ENCODE results near the gene SCUBE1.
A peak's percentile ranks its signal among the peaks of the same experiment; 100 is the strongest.

Gene SCUBE1

DNA sequence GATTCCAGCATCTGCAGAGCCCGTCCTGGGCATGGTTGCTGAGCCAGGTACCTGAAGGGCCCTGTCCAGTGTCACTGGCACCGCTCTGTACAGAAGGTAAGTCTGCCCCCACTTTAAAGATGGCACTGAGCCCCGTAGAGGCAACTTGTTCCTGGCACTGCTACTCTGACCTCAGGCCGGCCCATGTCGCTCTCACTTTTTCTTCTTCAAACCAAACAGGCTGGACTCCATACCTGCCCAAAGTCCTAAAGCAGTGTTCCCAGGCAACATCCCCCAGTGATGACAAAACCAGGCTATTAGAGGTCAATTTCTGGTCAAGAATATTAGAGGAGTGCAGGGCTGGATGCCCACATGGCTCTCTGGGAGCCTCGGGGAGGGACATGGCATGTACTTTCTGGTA is 109.6 kb downstream of the SCUBE1 start:
- DNase-seq, result no peak

DNA sequence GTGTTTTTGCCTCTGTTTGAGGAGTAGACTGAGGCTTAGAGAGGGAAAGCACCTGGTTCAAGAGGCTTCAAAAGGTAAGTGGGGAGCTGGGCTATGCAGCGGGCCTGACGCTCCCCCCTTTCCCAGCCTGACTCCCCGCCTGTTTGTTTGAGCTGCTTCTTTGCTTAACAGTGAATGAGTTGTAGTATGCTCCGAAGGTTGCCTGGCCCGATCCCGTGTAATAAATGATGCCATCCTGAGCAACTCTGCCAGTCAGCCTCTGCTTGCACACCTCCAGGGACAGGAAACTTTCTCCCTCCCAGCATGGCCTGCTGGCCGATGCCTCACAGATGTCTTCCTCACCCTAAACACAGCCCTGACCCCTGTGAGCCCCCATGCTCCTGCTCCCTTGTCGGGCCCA is 110.7 kb downstream of the SCUBE1 start:
- DNase-seq, result no peak

DNA sequence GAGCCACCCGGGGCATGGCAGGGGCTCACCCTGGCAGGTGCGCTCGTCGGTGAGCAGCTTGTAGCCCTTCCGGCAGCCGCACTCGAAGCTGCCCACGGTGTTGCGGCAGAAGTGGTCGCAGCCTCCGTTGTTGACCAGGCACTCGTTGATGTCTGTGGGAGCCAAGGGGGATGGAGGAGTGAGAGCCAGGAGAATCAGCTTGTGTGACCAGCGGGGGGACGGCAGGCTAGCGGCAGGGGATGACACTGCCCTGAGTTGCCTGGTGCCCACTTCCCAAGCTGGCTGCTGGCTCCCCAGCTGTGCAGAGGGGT is 111.5 kb downstream of the SCUBE1 start:
- no peak for DNase-seq

GRCh38 chr22:43230971-43231723 is 112.0 kb downstream of the SCUBE1 start:
- DNase-seq, result peak; percentile 68

- no peak for DNase-seq
Observed at GRCh38 chr22:43230571-43230970, 112.6 kb downstream of the SCUBE1 start.

DNA sequence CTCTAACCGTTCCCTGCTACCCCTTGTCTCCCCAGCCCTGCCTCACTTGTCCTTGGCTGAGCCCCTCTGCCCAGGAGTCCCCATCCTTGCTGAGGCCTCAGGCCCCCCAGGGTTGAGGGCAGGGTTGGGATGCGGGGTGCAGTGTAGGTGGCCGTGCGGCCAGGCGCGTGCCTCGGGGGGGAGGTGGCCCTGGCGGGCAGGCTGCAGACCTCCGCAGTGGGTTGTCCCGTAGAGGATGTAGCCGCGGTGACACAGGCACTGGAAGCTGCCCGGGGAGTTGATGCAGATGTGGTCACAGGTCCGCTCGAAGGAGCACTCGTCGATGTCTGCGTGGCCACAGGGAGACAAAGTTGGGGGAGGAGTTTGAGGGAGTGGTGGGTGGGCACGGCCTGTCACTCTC is 114.3 kb downstream of the SCUBE1 start:
- DNase-seq, result no peak

- DNase-seq, result no peak
Observed at GRCh38 chr22:43228330-43228729, 114.8 kb downstream of the SCUBE1 start.

- DNase-seq, result no peak
Observed at GRCh38 chr22:43227239-43227630, 115.9 kb downstream of the SCUBE1 start.

- DNase-seq, result no peak
Observed at GRCh38 chr22:43226377-43227238, 116.6 kb downstream of the SCUBE1 start.

DNA sequence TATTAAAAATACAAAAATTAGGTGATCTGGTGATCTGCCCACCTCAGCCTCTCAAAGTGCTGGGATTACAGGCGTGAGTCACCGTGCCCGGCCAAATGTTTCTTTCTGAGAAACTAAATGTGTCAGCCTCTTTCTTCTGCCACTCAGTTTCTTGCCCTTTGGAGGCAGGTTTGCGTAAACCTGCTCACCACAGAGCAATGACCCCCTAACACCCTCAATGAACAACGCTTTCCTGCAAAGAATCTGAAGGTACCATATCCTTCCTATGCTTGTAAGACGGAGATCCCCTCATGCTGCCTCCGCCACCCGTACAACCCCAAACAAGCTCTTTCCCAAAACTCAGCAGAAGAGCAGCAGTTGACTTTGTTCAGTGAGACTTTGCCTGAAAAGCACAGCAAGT is 117.6 kb downstream of the SCUBE1 start:
- no peak for DNase-seq

DNA sequence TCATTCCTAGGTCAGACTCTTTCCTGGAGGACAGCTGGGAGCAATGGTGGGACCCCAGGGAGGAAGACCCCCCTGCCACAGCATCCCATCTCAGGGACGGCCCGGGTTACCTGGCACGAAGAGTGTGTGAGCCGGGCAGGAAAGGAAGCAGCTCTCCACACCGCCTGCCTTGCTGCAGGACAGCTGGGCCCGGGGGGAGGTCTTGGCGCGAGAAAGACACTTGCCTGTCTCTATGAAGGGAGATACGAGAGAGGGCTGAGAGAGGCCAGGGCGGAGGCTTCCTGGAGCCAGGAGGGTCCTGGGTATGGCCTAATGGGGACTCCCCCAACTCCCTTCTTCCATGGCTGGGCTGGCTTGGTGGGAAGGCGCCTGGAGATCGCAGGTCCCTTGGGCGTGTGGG is 120.2 kb downstream of the SCUBE1 start:
- DNase-seq, result no peak

DNA sequence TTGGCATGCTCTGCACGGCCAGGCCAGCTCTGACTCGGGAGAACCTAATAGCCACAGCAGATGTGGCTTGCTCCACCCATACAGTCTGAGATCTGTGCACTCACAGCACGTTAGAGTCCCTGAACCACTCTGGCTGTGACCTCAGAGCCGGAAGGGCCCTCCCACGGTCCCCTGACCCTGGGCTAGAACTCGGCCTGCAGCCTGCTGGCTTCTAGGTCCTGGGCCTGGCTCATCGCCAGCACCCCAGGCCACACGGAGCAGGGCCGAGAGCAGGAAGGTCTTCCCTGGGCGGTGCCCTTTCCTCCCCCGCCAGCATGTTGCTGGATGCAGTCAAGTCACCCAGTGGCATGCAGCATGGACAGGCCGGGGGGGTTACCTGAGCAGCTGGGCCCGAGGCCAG is 120.9 kb downstream of the SCUBE1 start:
- DNase-seq, result no peak

- no peak for DNase-seq
Observed at GRCh38 chr22:43220625-43221380, 122.4 kb downstream of the SCUBE1 start.

DNA sequence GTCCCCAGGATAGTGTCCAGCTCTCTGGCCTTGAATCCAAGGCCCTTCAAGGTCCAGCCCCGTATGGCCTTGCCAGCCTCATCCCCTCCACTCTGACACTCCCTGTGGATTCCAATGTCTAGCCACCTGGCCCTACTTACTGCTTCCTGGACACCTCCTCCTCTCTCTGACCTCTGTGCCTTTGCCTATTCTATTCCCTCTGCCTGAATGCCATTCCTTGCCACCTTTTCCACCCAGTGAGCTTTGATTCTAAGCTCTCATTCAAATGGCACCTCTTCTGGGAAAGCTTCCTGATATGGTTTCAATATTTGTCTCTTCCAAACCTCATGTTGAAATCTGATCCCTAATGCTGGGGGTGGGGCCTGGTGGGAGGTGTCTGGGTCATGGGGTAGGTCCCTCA is 124.4 kb downstream of the SCUBE1 start:
- DNase-seq, result no peak

GRCh38 chr22:43217285-43218030 is 125.7 kb downstream of the SCUBE1 start:
- DNase-seq, result no peak

DNA sequence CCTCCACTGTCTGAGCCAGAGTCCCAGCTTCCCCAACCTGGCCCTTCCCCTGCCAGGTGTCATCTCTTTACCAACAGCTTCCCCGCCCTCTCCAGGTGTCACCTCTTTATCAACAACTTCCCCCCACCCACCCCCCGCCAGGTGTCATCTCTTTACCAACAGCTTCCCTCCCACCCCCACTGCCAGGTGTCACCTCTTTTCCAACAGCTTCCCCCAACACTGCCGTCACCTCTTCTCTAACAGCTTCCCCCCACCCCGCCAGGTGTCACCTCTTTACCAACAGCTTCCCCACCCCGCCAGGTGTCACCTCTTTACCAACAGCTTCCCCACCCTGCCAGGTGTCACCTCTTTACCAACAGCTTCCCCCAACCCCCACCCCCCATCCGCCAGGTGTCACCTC is 126.4 kb downstream of the SCUBE1 start:
- no peak for DNase-seq

DNA sequence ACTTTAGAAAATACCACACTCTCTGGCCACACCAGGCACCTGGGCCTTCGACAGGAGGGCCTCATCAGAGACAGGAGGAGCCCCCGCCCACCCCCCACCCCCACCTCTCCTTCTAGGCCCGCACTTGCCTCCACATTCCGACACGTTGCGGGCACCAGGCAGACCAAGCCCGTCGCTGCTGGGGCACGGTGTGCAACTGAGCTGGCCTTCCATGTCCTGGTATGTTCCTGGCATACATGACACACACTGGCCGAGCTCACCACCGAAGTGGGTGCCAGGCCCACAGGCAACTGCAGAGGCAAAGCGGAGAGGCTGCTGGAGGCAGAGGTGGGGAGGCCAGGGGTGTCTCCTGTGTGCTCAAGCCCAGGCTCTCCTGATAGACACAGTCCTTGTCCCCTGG is 129.2 kb downstream of the SCUBE1 start:
- DNase-seq, result no peak

DNA sequence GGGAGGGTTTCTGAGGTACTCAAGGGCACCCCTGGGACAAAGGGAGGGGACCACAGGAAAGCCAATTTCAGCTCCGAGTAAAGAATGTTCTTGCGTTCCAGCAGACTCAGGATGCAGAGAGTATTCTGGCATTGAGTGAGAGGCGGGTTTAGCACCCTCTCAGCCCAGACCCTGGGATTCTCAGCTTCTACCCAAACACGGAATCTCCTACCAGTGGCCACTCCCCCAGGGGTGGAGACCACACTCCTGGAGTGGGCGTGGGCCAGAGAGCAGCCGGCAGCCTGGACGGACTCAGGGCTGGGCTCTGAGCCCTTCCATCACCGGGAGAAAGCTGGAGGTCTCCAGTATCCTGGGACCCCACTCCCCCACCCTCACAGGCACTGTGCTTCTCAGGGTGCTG is 130.1 kb downstream of the SCUBE1 start:
- DNase-seq, result no peak

GRCh38 chr22:43212434-43212952 is 130.7 kb downstream of the SCUBE1 start:
- no peak for DNase-seq

GRCh38 chr22:43211941-43212433 is 131.2 kb downstream of the SCUBE1 start:
- no peak for DNase-seq

DNA sequence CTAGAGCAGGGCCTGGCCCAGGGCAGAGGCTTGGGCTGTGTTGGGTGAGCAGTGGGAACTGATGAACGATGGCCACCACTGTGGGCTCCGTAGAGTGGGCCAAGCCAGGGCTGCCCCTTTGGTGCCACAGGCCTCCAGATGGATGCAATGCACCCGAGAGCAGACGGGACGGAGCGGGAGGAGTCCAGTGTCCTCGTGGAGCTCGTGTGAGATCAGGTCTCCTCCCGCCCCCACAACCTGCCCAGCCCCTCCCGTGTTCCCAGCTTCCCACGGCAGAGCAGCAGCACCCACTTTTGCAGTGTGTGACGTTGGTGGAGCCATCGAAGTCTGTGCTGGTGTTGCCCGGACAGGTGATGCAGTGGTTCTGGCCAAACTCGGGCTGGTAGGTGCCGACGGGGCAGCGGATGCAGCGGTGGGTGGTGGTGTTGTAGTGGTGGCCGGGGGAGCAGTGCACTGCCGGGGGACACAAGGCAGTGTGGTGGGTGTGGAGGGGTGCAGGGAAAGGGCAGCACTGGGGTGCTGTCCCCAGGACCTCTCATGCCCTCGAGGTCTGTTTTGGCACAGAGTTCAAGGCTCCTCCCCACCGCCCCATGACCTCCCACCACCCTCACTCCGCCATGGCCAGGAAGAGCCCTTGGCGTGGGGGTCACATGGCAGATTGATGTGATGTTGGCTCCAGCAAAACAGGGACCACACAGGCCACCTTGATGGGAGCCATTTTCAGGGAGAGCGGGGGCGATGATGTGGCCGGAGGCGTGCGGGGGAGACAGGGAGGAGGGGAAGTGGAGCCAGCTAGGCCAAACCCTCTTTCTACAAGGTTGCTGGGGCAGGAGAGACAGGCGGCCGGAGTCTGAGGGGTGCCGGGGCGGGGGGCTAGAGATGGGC is 132.3 kb downstream of the SCUBE1 start:
- no peak for DNase-seq

GRCh38 chr22:43209971-43210370 is 133.2 kb downstream of the SCUBE1 start:
- DNase-seq, result no peak
